Glomerular visceral epithelial cell (primary cell): Measurements from ENCODE around the gene LARGE1.

Source experiments
- DNase-seq: peaks from one replicate; pipeline ENCODE4 v3.0.0-alpha.2; 2016; ENCODE audit errors: extremely low spot score

The LARGE1 gene

GRCh38 chr22:33823552-33823951 lies 96.7 kb downstream of the LARGE1 start:
- no peak for DNase-seq

- DNase-seq = no peak
These were observed 99.0 kb downstream of the LARGE1 start for GRCh38 chr22:33821290-33821689.

GRCh38 chr22:33819743-33820142 lies 100.5 kb downstream of the LARGE1 start:
- DNase-seq = no peak

- no peak for DNase-seq
These were observed 102.7 kb downstream of the LARGE1 start for GRCh38 chr22:33817512-33818127.

GRCh38 chr22:33812360-33812977 lies 107.8 kb downstream of the LARGE1 start:
- DNase-seq = no peak

- no peak for DNase-seq
These were observed 108.6 kb downstream of the LARGE1 start for GRCh38 chr22:33811686-33812085.

- DNase-seq = no peak
These were observed 109.1 kb downstream of the LARGE1 start for GRCh38 chr22:33811208-33811607.

GRCh38 chr22:33807470-33807869 lies 112.8 kb downstream of the LARGE1 start:
- no peak for DNase-seq

GRCh38 chr22:33806191-33806590 lies 114.1 kb downstream of the LARGE1 start:
- no peak for DNase-seq

- peak; percentile 15 for DNase-seq
These were observed 116.6 kb downstream of the LARGE1 start for GRCh38 chr22:33803371-33804282.

- no peak for DNase-seq
These were observed 121.9 kb downstream of the LARGE1 start for GRCh38 chr22:33798401-33798800.

- no peak for DNase-seq
These were observed 123.8 kb downstream of the LARGE1 start for GRCh38 chr22:33796494-33796893.

- no peak for DNase-seq
These were observed 126.8 kb downstream of the LARGE1 start for GRCh38 chr22:33793475-33793874.

- no peak for DNase-seq
These were observed 127.4 kb downstream of the LARGE1 start for GRCh38 chr22:33792832-33793231.

- no peak for DNase-seq
These were observed 130.5 kb downstream of the LARGE1 start for GRCh38 chr22:33789690-33790253.

- no peak for DNase-seq
These were observed 131.3 kb downstream of the LARGE1 start for GRCh38 chr22:33788927-33789326.

- DNase-seq = no peak
These were observed 132.4 kb downstream of the LARGE1 start for GRCh38 chr22:33787645-33788456.

- no peak for DNase-seq
These were observed 134.1 kb downstream of the LARGE1 start for GRCh38 chr22:33786149-33786548.

GRCh38 chr22:33785283-33785968 lies 134.8 kb downstream of the LARGE1 start:
- DNase-seq = no peak

GRCh38 chr22:33781411-33781810 lies 138.9 kb downstream of the LARGE1 start:
- DNase-seq = no peak
